A549 (cell line): ENCODE data around the gene PCGF5. TPM values are rescaled to one million over a fixed set of nuclear protein-coding genes. Genes with fewer than 3 reads are reported as not detected.

Experiments used
- ATAC-seq, 2 experiments: fragments of 200-7000 bp in 1 of 2; fragments of >200 bp in 1 of 2; cut with Nextera tagmentation in 1 of 2; cut with Tn5 transposase in 1 of 2; 3 replicates each; pipeline versions ENCODE4 v1.8.0 to v1.9.1; 2018 to 2020; ENCODE audit warnings: mild to moderate bottlenecking in 1 of 2, moderate library complexity in 1 of 2
- CTCF ChIA-PET: fragments of 300-600 bp; sonication (Branson Sonifier 250); formaldehyde crosslinking; extraction: SDS; loops from one replicate; lab custom pipeline; 2021; ENCODE audit warnings: antibody characterized with exemption, inconsistent platforms; lab: Yijun Ruan, JAX
- POLR2A ChIA-PET: fragments of 350-600 bp; formaldehyde crosslinking; extraction: SDS; loops from one replicate; lab custom pipeline; 2021; ENCODE audit warnings: antibody characterized with exemption, inconsistent platforms; lab: Yijun Ruan, JAX
- DNase-seq, 2 experiments: peaks; one replicate each; pipeline versions ENCODE4 v3.0.0 to v3.0.0-alpha.2; 2011 to 2016; ENCODE audit warnings: low read depth in 1 of 2, low spot score in 1 of 2
- FAIRE-seq: peaks from 2 replicates; lab custom pipeline; 2011; peaks lifted over from hg19 to GRCh38; lab: Jason Lieb, UNC
- H3K27ac ChIP-seq, 2 experiments: fragments of >200 bp; sonication (Bioruptor Twin); formaldehyde crosslinking; 3 replicates each; pipeline ENCODE4 v1.5.1; 2016 to 2017
- H3K4me1 ChIP-seq: fragments of >200 bp; sonication (Bioruptor Twin); formaldehyde crosslinking; 3 replicates; pipeline ENCODE4 v1.6.1; 2016
- H3K4me2 ChIP-seq: fragments of >200 bp; sonication (Bioruptor Twin); formaldehyde crosslinking; 3 replicates; pipeline ENCODE4 v1.6.1; 2016
- H3K4me3 ChIP-seq: fragments of >200 bp; sonication (Bioruptor Twin); formaldehyde crosslinking; 3 replicates; pipeline ENCODE4 v1.5.1; 2016
- H3K9me3 ChIP-seq: fragments of >200 bp; sonication (Bioruptor Twin); formaldehyde crosslinking; 3 replicates; pipeline ENCODE4 v1.6.1; 2016
- BCL3 ChIP-seq: fragments of >200 bp; sonication (Bioruptor Twin); formaldehyde crosslinking; IDR thresholded peaks from 3 replicates; pipeline ENCODE4 v1.6.1; 2016
- CBX2 ChIP-seq: fragments of 200-600 bp; sonication (generic); IDR thresholded peaks from 2 replicates; pipeline ENCODE4 v1.6.1; 2016; ENCODE audit warnings: low read depth, mild to moderate bottlenecking, borderline replicate concordance
- CTCF ChIP-seq: fragments of >200 bp; sonication (Bioruptor Twin); formaldehyde crosslinking; IDR thresholded peaks from 3 replicates; pipeline ENCODE4 v1.5.1; 2016
- E2F6 ChIP-seq: IDR thresholded peaks from 2 replicates; pipeline ENCODE4 v1.6.1; 2012; ENCODE audit warnings: low read depth, borderline replicate concordance
- EHF ChIP-seq: fragments of 250-450 bp; sonication (Bioruptor Pico); IDR thresholded peaks from 2 replicates; pipeline ENCODE4 v1.5.0; 2020; ENCODE audit warnings: mild to moderate bottlenecking
- EHMT2 ChIP-seq: fragments of 200-600 bp; sonication (generic); IDR thresholded peaks from 2 replicates; pipeline ENCODE4 v1.6.1; 2016; ENCODE audit warnings: antibody characterized with exemption, low read depth, mild to moderate bottlenecking, moderate library complexity
- FOSL2 ChIP-seq, 2 experiments: fragments of 450-650 bp in 1 of 2; fragments of >200 bp in 1 of 2; sonication (Bioruptor Twin) in 1 of 2; formaldehyde crosslinking; IDR thresholded peaks; 2 replicates each; pipeline versions ENCODE4 v1.5.0 to v1.6.1; 2016 to 2020; ENCODE audit warnings: mild to moderate bottlenecking in 1 of 2, moderate library complexity in 1 of 2
- GATA3 ChIP-seq: IDR thresholded peaks from 2 replicates; pipeline ENCODE4 v1.6.1; 2012; ENCODE audit warnings: borderline replicate concordance
- HMGXB4 ChIP-seq: fragments of 250-450 bp; sonication (Bioruptor Pico); IDR thresholded peaks from 2 replicates; pipeline ENCODE4 v1.5.0; 2021; ENCODE audit warnings: mild to moderate bottlenecking, moderate library complexity, borderline replicate concordance
- HOXB13 ChIP-seq: fragments of 250-450 bp; sonication (Bioruptor Pico); IDR thresholded peaks from 2 replicates; pipeline ENCODE4 v1.5.0; 2020; ENCODE audit warnings: low read depth, mild to moderate bottlenecking, moderate library complexity
- MAX ChIP-seq: IDR thresholded peaks from 2 replicates; pipeline ENCODE4 v1.6.1; 2012
- NPAS2 ChIP-seq: fragments of 250-450 bp; sonication (Bioruptor Pico); IDR thresholded peaks from 2 replicates; pipeline ENCODE4 v1.8.0; 2022; ENCODE audit warnings: mild to moderate bottlenecking, moderate library complexity, borderline replicate concordance
- NR3C1 ChIP-seq: fragments of >200 bp; sonication (Bioruptor Twin); formaldehyde crosslinking; IDR thresholded peaks from 3 replicates; pipeline ENCODE4 v1.6.1; 2017
- RAD21 ChIP-seq, 2 experiments: fragments of >200 bp in 1 of 2; sonication (Bioruptor Twin) in 1 of 2; formaldehyde crosslinking in 1 of 2; IDR thresholded peaks in 1 of 2; conservative IDR thresholded peaks in 1 of 2; 2 replicates in 1 of 2; 3 replicates in 1 of 2; pipeline ENCODE4 v1.6.1; 2012 to 2018; ENCODE audit warnings: inconsistent platforms in 1 of 2
- REST ChIP-seq: fragments of 200-600 bp; sonication (generic); IDR thresholded peaks from 2 replicates; pipeline ENCODE4 v1.6.1; 2016; ENCODE audit warnings: antibody characterized with exemption, mild to moderate bottlenecking, moderate library complexity
- RFX5 ChIP-seq: fragments of 450-650 bp; IDR thresholded peaks from 2 replicates; pipeline ENCODE4 v1.7.1; 2014; ENCODE audit warnings: antibody characterized with exemption, mild to moderate bottlenecking, moderate library complexity
- SMC3 ChIP-seq: fragments of >200 bp; sonication (Bioruptor Twin); formaldehyde crosslinking; IDR thresholded peaks from 3 replicates; pipeline ENCODE4 v1.6.1; 2018; ENCODE audit warnings: inconsistent platforms
- SREBF2 ChIP-seq: fragments of 450-650 bp; IDR thresholded peaks from 2 replicates; pipeline ENCODE4 v1.6.1; 2014; ENCODE audit warnings: mild to moderate bottlenecking, moderate library complexity
- TFCP2L1 ChIP-seq: fragments of 250-450 bp; sonication (Bioruptor Pico); IDR thresholded peaks from 2 replicates; pipeline ENCODE4 v1.5.0; 2021; ENCODE audit warnings: mild to moderate bottlenecking
- TP53 ChIP-seq: fragments of 250-450 bp; sonication (Bioruptor Pico); IDR thresholded peaks from 2 replicates; pipeline ENCODE4 v1.5.0; 2021; ENCODE audit warnings: mild to moderate bottlenecking, moderate library complexity
- ZC3H11A ChIP-seq: fragments of 450-650 bp; IDR thresholded peaks from 2 replicates; pipeline ENCODE4 v1.6.1; 2014; ENCODE audit warnings: antibody characterized with exemption, mild to moderate bottlenecking
- ZFP36 ChIP-seq: fragments of 450-650 bp; IDR thresholded peaks from 2 replicates; pipeline ENCODE4 v1.6.1; 2014; ENCODE audit warnings: borderline replicate concordance; ENCODE audit not compliant: partially characterized antibody
- ZNF302 ChIP-seq: fragments of 250-450 bp; sonication (Bioruptor Pico); IDR thresholded peaks from 2 replicates; pipeline ENCODE4 v1.9.0; 2021; ENCODE audit warnings: inconsistent platforms, mild to moderate bottlenecking, moderate library complexity
- WGBS: methylation state at CpG from one replicate; pipeline ENCODE4 v1.1.6; 2017; ENCODE audit errors: missing lambda C conversion rate; 5-methylcytosine and 5-hydroxymethylcytosine counted together
- polyA plus RNA-seq, 4 experiments: library from polyadenylated mRNA; depleted of rRNA in 3 of 4; stranded (reverse); fragments of >200 nt; fragmentation: RNase III in 1 of 4; extraction: RNeasy Plus Mini Kit Qiagen cat#74134 plus additional on column Dnase treatment in 1 of 4; gene quantifications; 2 replicates in 3 of 4; 3 replicates in 1 of 4; pipeline ENCODE4 v1.2.3, GENCODE V29; 2011 to 2017

PCGF5 gene
- polyA plus RNA-seq, 2 of the 4 experiments (the other 2 are of a cell fraction), result 28.5 to 39.9 TPM

GRCh38 chr10:91191584-91191919 lies 28.9 kb upstream of the PCGF5 start:
- POLR2A ChIA-PET, result no interaction called here
- CTCF ChIA-PET, result interaction anchor here (0.8 kb wide), 1 partner anchor 10 kb away, joined by 3 read pairs; no protein-coding TSS in a partner anchor
- Histone ChIP-seq H3K4me1 (peaks cover 18% of the 10 kb centered on the region), H3K4me3 (no peak overlapping the region), H3K27ac (no peak overlapping the region; a peak in 1 of 6 replicates), H3K9me3 (no peaks in the 10 kb centered on the region), H3K4me2 (no peak overlapping the region)
- ATAC-seq (no peak), FAIRE-seq (no peak), DNase-seq (no peak)
- TF ChIP-seq E2F6 (no peak), BCL3 (no peak), ZNF302 (CRISPR knock-in tag) (no peak), GATA3 (no peak), CBX2 (no peak), EHF (CRISPR knock-in tag) (no peak), ZFP36 (no peak), NR3C1 (no peak), MAX (no peak), HMGXB4 (no peak), ZC3H11A (no peak), TP53 (CRISPR knock-in tag) (no peak), FOSL2 (IDR thresholded peaks at IDR 0.05) (no peak), FOSL2 (CRISPR knock-in tag; IDR thresholded peaks at IDR 0.05) (no peak), RFX5 (no peak), REST (no peak), SMC3 (no peak)

GRCh38 chr10:91194497-91195179 lies 25.8 kb upstream of the PCGF5 start:
- Histone ChIP-seq H3K4me3 (no peak overlapping the region), H3K4me2 (no peak overlapping the region), H3K4me1 (peaks cover 25% of the 10 kb centered on the region), H3K27ac (no peak overlapping the region), H3K9me3 (no peaks in the 10 kb centered on the region)
- ATAC-seq, result no peak
- no peak for DNase-seq
- TF ChIP-seq EHMT2 (no peak), CTCF (no peak), HOXB13 (CRISPR knock-in tag) (no peak), MAX (no peak), BCL3 (no peak), TFCP2L1 (CRISPR knock-in tag) (no peak), NPAS2 (CRISPR knock-in tag) (no peak), RAD21 (conservative IDR thresholded peaks at IDR 0.05 in 1 of 2, IDR thresholded peaks at IDR 0.05 in 1 of 2) (no peak), SREBF2 (no peak)
- no peak for FAIRE-seq
- ChIA-PET CTCF (interaction anchor here (0.6 to 0.8 kb wide), 2 partner anchors 31 to 106 kb away, joined by 3 to 4 read pairs; no protein-coding TSS in a partner anchor), POLR2A (no interaction called here)
- 88% methylated on average over 2 of the region's 2 CpGs for WGBS
